8988T (cell line): ENCODE results near the gene ATP12A.
"Not testable (repeated sequence)": the region's sequence is repeated elsewhere in the genome, so short reads cannot be mapped to it uniquely, and the experiment has no call there.

Experiments
- DNase-seq: peaks from one replicate; pipeline ENCODE4 v3.0.0; 2011

Gene ATP12A

GRCh38 chr13:24692561-24692960 lies 12.4 kb downstream of the ATP12A start:
- DNase-seq: no peak

DNA sequence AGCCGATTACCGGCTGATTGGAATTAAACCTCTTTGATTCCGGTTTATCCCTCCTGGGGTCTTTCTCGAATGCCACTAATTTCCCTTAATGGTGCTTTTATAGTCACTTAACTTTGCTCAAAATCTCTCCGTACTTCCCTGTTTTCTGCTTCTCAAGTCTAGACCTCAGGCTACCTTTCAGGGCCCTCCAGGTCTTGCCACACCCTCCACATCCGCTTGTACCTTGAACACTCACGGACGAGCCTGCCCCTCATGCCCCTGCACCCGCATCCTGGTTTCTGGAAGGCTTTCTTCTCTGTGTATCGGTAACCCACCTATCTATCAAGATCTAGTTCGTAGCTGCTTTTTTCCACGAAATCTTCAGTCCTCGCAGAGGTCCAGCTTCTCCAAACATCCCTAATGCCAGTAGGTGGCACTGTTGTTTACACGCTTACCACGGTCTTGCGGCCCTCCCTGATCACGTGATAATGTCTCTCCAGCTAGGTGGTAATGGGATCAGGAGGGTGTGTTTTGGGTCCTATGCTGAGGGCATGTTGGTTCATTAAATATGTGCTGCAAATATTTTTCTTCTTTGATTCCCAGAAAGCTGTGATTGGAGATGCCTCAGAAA lies 13.8 kb downstream of the ATP12A start:
- DNase-seq: peak; percentile 86

- DNase-seq: no peak
These were observed 14.7 kb downstream of the ATP12A start for GRCh38 chr13:24694907-24695306.

DNA sequence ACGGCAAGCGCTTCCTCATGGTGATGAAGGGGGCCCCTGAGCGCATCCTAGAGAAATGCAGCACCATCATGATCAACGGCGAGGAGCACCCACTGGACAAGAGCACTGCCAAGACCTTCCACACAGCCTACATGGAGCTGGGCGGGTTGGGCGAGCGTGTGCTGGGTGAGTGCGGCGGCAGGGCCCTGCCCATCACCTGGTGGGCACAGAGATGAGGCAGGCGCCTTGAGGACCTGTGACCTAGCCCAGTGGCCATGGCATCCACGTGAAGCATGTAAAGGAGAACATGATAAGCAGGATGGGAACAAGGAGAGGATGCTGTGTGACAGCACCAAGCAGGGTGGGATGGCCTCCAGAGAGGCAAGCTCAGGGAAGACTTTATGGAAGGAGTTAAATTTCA lies 18.5 kb downstream of the ATP12A start:
- DNase-seq: no peak

DNA sequence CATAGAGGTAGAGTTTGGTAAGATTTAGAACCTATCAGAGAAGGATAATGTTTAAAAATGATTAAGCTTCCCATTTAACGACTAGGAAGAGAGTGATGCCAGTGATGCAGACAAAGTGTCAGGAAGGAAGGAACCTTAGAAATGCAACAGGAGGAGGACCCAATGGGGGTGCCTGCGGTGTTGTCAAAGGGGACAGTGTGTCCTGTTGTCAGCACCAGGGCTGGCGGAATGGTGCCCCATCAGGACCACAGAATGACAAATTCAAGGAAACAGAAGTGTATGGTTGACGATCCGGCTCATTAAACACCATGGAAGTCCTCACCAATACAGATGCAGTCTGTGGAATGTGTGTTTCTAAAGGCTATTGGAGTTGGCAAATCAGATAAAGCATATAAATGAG lies 19.3 kb downstream of the ATP12A start:
- DNase-seq: no peak

DNA sequence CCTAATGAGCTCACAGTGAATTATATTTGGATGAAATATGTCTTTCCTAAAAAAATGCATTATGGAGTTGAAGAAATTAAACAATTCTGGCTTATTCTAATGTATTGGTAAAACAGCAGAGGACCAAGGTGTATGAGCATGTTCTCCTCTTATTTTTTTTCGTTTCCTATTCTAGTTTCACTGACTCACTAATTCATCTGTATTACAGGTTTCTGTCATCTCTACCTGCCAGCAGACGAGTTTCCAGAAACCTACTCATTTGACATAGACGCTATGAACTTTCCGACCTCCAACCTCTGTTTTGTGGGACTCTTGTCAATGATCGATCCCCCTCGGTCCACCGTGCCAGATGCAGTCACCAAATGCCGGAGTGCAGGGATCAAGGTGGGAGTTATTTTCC lies 20.3 kb downstream of the ATP12A start:
- no peak for DNase-seq

DNA sequence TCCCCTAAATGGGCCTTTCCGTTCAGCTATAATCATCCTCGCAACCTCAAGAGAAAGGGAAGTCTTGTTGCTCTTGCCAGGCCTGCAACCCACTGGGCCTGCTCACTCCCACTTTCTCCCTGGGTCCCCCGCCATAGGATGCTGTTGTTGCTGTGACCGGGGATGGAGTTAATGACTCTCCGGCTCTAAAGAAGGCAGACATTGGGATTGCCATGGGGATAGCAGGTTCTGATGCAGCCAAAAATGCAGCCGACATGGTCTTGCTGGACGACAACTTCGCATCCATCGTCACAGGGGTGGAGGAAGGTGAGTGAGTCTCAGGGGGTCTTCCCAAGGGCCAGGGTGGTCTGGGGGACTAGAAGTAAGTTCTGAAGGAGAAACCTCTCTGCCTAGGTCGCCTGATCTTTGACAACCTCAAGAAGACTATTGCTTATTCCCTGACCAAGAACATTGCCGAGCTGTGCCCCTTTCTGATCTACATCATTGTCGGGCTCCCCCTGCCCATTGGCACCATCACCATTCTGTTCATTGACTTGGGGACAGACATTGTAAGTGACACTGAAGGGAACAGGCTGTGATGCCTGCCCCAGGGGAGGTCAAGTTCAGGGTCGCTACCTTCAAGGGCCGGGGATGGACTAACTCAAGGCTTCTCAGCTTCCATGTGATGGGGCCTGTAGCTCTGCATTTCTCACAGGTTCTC lies 26.8 kb downstream of the ATP12A start:
- no peak for DNase-seq

DNA sequence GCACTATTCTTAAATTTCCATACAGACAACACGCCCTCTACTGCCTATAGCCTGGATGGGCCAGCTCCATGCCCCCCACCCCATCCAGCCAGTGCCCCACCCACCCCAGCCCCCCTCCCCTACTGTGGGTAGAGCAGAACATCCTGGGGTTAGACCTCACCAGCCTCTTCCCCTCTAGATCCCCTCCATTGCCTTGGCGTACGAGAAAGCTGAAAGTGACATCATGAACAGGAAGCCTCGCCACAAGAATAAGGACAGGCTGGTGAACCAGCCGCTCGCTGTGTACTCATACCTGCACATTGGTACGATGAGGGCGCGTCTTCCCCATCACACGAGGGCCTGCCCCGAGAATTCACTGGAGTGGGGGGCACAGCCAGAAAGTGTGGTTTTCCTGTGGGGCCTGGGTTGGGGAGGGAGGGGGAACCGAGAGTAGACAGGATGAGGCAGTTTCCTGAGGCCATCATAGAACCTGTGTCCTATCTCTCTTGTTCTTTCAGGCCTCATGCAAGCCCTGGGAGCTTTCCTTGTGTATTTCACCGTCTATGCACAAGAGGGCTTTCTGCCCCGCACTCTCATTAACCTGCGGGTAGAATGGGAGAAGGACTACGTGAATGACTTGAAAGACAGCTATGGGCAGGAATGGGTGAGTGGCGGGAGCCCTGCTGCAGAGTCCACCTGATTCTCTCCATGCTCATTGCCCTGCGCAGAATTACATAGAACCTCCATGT lies 29.1 kb downstream of the ATP12A start:
- DNase-seq: no peak

DNA sequence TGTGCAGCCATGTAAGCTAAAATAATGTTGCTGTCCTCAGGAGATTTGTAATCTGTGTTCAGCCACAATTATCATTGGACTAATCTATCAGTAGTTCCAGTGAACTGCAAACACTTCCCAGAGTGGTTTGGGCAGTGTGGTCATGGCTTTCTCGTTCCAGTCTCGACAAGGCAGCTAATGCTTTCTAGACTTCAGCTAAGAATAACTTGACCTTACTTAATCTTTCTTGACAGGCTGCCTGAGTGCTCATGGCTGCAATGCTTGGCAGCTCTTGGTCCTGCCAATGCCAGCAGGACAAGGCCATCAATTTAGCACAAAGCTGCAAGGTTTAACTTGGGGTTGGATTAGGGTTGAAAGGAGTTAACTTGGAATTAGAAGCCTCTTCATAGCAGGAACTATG lies 32.8 kb downstream of the ATP12A start:
- DNase-seq: no peak

- no peak for DNase-seq
These were observed 35.8 kb downstream of the ATP12A start for GRCh38 chr13:24716011-24716410.

GRCh38 chr13:24716446-24716845 lies 36.2 kb downstream of the ATP12A start:
- no peak for DNase-seq

DNA sequence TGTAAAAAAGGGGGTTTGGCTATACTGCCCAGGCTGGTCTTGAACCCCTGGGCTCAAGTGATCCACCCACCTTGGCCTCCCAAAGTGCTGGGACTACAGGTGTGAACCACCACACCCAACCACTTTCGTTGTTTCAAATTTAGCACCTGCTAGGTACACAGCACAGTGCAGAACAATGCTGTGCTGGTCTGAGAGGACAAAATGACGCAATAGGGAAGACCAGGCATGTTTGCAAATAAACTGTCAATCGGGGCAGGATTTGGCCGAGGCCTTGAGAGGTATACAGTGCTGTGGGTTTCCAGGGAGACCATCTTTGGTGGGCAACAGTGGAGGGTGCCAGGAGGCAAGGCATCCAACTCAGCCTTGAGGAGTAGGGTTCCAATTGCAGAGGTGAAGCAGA lies 37.0 kb downstream of the ATP12A start:
- no peak for DNase-seq

DNA sequence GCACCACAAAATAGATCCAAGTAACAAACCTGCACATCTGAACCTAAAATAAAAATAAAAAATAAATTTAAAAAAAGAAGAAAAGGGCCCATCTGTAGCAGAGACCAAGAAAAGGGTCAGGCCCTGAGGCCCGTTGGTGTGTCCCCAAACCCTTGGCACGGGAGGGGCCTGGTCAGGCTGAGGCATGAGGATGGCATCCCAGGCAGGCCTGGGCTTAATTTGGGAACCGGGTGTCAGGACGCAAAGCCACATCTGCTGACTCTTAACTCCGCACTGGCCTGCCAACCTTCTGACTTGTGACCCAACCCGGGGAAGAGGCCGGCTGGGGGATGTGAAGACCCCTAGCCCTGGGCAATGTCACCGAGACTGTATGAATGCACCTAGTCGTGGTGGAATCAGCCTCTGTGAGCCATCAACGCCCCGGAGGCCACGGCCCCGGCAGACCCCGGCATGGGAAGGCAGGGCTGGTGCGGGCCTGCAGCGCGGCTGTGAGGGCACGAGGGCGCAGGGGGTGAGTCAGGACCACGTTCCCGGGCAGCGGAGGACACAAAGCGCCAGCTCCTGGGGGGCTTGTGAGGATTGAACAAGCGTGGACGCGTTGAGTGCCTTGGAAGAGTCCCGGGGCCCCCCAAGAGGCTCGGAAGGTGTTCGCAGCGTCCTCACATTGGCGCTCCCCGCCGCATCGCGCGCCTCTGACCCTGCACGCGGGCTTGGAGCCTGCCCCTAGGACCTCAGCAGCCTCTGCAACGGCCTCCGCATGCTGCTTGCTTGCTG lies 38.2 kb downstream of the ATP12A start:
- DNase-seq: no peak

DNA sequence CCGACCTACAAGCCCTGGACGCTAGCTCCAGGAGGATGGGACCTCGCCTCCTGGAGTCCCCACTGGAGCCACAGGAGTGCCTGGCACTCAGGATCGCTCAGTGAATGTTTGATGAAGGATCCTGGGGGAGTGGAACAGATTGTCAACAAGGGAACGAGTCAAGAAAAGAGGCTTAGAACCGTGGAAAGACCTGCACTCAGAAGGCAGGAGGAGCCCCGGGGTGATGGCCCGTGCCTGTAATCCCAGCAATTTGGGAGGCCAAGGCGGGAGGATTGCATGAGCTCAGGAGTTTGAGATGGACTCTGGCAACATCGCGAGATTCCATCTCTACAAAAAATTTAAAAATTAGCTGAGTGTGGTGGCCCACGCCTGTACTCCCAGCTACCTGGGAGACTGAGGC lies 38.9 kb downstream of the ATP12A start:
- DNase-seq: no peak

GRCh38 chr13:24723206-24723605 lies 43.0 kb downstream of the ATP12A start:
- DNase-seq: no peak

- no peak for DNase-seq
These were observed 44.5 kb downstream of the ATP12A start for GRCh38 chr13:24724714-24725113.

- DNase-seq: no peak
These were observed 45.2 kb downstream of the ATP12A start for GRCh38 chr13:24725379-24725778.

GRCh38 chr13:24727731-24728601 lies 47.8 kb downstream of the ATP12A start:
- peak; percentile 78 for DNase-seq

DNA sequence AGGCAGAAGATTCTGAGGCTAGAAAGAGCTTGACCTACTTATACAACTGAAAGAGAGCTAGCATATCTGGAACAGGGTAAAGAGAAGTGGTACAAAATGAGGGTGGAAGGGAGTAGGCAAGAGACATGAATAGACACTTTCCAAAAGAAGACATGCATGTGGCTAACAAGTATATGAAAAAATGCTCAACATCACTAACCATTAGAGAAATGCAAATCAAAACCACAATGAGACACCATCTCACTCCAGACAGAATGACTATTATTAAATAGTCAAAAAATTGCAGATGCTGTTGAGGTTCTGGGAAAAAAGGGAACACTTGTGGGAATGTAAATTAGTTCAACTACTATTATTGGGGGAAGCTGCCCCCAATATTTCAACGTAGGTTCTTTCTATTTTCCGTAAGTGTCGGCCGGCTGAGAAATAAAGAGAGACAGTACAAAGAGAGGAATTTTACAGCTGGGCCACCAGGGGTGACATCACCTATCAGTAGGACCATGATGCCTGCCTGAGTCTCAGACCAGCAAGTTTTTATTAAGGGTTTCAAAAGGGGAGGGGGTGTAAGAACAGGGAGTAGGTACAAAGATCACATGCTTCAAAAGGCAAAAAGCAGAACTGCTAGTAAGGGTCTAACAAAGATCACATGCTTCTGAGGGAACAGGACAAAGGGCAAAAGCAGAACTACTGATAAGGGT lies 50.8 kb downstream of the ATP12A start:
- DNase-seq: not testable (repeated sequence)

- DNase-seq: no peak
These were observed 54.7 kb downstream of the ATP12A start for GRCh38 chr13:24734950-24735349.

- DNase-seq: no peak
These were observed 56.8 kb downstream of the ATP12A start for GRCh38 chr13:24737042-24737441.

- no peak for DNase-seq
These were observed 58.2 kb downstream of the ATP12A start for GRCh38 chr13:24738366-24738847.
